ENCODE data around the gene POLH.

DNA sequence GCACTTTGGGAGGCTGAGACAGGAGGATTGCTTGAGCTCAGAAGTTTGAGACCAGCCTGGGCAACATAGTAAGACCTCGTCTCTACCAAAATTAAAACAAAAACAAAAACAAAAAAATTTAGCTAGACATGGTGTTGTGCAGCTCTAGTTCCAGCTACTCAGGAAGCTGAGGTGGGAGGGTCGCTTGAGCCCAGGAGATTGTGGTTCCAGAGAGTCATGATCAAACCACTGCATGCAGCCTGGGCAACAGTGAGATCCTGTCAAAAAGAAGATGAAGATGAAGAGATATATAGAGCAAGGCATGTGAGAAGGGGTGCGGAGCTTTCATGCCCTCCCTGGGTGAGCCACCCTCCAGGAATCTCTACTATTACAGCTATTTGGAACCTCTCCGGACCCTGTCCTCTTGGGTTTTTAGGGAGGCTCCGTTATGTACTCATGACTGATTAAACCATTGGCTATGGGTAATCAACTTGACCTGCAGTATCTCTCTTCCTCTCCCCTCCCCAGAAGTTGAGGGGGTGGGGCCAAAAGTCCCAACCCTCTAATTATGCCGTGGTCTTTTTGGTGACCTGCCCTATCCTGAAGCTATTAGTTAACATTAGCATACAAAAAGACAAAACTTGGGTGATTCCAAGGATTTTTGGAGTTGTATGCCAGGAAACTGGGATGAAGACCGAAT lies 9.0 kb downstream of the POLH start:
- TF ChIP-seq POLR2AphosphoS5 (IDR thresholded peaks at IDR 0.05; ENCODE audit: low read depth): no peak
- TF ChIP-seq, protein P1, sequence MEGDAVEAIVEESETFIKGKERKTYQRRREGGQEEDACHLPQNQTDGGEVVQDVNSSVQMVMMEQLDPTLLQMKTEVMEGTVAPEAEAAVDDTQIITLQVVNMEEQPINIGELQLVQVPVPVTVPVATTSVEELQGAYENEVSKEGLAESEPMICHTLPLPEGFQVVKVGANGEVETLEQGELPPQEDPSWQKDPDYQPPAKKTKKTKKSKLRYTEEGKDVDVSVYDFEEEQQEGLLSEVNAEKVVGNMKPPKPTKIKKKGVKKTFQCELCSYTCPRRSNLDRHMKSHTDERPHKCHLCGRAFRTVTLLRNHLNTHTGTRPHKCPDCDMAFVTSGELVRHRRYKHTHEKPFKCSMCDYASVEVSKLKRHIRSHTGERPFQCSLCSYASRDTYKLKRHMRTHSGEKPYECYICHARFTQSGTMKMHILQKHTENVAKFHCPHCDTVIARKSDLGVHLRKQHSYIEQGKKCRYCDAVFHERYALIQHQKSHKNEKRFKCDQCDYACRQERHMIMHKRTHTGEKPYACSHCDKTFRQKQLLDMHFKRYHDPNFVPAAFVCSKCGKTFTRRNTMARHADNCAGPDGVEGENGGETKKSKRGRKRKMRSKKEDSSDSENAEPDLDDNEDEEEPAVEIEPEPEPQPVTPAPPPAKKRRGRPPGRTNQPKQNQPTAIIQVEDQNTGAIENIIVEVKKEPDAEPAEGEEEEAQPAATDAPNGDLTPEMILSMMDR (conservative IDR thresholded peaks at IDR 0.05; ENCODE audit: low read depth in 2 of 2): no peak
- TF ChIP-seq, protein P2, sequence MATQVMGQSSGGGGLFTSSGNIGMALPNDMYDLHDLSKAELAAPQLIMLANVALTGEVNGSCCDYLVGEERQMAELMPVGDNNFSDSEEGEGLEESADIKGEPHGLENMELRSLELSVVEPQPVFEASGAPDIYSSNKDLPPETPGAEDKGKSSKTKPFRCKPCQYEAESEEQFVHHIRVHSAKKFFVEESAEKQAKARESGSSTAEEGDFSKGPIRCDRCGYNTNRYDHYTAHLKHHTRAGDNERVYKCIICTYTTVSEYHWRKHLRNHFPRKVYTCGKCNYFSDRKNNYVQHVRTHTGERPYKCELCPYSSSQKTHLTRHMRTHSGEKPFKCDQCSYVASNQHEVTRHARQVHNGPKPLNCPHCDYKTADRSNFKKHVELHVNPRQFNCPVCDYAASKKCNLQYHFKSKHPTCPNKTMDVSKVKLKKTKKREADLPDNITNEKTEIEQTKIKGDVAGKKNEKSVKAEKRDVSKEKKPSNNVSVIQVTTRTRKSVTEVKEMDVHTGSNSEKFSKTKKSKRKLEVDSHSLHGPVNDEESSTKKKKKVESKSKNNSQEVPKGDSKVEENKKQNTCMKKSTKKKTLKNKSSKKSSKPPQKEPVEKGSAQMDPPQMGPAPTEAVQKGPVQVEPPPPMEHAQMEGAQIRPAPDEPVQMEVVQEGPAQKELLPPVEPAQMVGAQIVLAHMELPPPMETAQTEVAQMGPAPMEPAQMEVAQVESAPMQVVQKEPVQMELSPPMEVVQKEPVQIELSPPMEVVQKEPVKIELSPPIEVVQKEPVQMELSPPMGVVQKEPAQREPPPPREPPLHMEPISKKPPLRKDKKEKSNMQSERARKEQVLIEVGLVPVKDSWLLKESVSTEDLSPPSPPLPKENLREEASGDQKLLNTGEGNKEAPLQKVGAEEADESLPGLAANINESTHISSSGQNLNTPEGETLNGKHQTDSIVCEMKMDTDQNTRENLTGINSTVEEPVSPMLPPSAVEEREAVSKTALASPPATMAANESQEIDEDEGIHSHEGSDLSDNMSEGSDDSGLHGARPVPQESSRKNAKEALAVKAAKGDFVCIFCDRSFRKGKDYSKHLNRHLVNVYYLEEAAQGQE (IDR thresholded peaks at IDR 0.05; ENCODE audit: unreplicated experiment): no peak
- no peak for TF ChIP-seq EZH2 (IDR thresholded peaks at IDR 0.05; ENCODE audit: low read depth, unreplicated experiment)
- TF ChIP-seq STAT1 (IDR thresholded peaks at IDR 0.05; ENCODE audit: unreplicated experiment): no peak
- TF ChIP-seq EZH2phosphoT487 (IDR thresholded peaks at IDR 0.05; ENCODE audit: unreplicated experiment): no peak
- no peak for TF ChIP-seq ZNF114 (CRISPR knock-in tag; IDR thresholded peaks at IDR 0.05)
- no peak for TF ChIP-seq ZNF331 (CRISPR knock-in tag; IDR thresholded peaks at IDR 0.05; ENCODE audit: low read depth)
- TF ChIP-seq CREB1 (CRISPR knock-in tag; IDR thresholded peaks at IDR 0.05; ENCODE audit: low read depth): no peak
- no peak for TF ChIP-seq JUNB (IDR thresholded peaks at IDR 0.05; ENCODE audit: unreplicated experiment)

All from GM23338 (cell line).